GM18861 (cell line): ENCODE measurements around the gene DPP10.
"Not testable (repeated sequence)": the region's sequence is repeated elsewhere in the genome, so short reads cannot be mapped to it uniquely, and the experiment has no call there.

ENCODE experiments used
- ATAC-seq: cut with Tn5 transposase; IDR thresholded peaks from one replicate; pipeline ENCODE4 v1.9.1; 2021; ENCODE audit not compliant: unreplicated experiment

DPP10 gene

DNA sequence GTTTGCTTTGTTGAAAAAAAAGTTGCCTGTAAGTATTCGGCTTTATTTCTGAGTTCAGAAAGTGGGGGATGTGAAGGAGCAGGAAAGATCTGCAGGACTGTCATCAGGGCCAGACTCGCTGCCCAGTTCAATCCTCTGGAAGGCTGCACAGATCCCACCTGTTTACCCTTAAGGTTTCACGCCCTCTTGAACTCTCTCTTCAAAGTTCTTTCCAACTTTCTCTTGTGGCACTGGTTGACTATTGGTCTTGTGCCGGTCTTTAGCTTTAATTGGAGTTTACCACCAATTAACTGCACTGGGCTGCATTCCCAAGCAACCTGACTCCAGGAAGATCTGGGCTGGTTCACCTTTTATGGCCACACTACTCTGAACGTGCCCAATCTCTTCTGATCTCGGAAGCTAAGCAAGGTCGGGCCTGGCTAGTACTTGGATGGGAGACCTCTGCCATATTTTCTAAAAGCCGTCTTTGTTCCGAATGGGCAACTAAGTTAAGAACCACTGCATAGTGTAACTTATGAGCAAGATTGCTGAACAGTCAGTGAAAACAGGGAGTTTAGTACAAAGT lies 495.0 kb downstream of the DPP10 start:
- ATAC-seq, result no peak

DNA sequence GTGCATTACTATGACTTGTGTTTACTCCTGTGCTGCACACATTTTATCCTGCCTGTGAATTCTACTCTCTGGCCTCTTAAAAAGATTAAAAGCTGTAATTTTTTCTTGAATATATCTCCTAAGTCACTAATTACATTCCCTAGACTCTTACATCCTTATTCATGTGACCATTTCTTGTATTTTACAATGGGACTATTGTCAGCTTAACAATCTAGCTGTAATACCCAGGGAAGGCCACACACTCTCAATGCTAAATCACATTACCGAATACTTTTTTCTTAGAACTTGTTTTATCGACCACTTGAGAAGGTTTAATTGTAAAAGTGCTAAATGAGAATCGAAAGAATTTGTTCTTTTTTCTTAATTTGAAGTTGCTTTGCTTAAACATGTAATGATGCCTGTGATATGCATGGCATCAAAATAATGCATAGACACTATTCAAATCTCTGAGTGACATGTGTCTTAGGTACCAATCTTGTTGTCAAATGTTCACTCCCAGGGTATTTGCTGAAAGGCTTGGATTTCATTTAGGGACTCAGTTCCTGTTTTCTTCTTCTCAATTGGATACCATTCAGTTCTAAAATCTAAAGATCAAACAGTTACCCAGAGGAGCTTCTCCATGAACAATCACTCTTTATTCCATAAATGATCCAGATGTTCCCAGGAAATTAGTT lies 498.5 kb downstream of the DPP10 start:
- ATAC-seq, result no peak

DNA sequence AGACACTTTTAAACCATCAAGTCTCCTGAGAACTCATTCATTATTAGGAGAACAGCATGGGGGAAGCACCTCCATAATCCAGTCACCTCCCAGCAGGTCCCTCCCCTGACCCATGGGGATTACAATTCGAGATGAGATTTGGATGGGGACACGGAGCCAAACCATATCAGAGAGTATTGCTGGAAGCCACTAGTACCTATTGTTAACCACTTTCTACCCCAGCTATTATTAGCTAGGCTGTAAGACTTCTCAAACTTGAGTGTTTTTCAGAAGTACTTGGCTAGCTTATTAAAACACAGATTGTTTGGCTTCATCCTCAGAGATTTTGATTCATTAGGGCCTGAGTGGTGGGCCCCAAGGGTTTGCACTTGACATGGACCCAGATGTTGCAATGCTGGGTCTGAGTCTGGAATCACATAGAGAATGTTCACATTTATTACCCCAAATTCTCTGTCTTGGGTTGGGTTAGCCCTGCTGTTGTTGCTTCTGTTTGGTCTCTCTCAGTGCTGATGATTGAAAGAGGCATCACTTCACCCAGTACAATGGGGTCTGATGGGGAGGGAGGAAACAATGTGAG lies 506.9 kb downstream of the DPP10 start:
- no peak for ATAC-seq

DNA sequence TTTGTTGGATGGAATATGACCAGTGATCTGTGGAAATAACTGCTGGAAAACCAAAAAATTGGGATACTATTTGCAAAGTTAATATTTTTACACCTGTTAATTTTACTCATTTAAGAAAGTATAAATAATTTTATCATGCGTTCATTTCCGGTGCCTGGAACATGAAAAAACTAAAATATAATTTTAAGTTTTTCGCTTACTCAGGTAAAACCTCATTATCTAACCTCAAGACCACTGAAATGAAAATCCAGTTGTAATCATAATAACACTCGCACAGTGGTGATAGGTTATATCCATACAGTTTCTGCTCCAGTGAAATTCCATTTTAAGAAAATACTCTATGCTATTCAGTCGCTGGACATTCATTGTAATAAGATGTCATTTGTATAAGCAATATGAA lies 517.9 kb downstream of the DPP10 start:
- no peak for ATAC-seq

DNA sequence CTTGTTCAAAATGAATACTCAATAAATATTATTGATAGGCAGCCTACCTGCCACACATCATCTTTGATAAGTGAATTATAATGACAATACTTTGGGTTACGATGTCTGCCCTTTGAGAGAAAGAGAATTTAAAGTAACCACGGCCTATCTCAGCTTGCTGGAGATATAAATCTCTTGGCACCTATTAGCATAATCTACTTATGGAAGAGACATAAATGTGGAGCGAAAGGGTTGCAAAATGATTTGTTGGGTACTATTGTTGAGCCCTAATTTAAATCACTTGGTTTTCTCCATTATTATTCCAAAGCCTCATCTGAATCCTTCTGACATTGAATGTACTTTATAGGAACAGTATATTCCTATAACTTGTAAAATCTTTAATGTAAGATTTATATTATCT lies 520.1 kb downstream of the DPP10 start:
- no peak for ATAC-seq

DNA sequence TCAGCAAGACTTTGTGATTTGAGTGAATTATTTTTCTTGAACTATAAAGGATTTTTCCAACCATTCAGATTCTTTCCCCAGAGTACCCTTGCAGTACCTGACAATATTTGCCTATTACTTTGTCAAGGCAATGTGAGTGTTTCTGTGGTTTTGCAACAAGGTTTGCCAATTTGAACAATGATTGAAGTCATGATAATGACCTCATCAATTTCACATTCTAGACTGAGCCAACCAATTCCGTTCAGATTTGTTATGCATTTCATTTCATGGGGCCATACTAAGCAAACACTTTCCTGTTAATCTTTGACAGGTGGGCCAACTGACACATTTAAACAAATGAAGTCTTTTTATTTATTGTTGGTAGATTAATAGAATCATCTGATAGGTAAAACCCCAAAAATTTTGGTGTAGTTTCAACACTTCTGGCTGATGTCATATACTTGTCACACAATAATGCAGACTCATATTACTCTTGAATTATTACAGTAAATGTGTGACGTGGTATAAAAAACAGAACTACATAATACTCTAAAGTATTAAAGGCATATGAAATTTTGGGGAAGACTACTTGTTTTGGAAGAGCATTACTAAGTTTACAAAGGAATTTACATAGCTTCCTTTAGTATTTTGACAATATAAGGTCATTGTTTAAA lies 526.4 kb downstream of the DPP10 start:
- no peak for ATAC-seq

DNA sequence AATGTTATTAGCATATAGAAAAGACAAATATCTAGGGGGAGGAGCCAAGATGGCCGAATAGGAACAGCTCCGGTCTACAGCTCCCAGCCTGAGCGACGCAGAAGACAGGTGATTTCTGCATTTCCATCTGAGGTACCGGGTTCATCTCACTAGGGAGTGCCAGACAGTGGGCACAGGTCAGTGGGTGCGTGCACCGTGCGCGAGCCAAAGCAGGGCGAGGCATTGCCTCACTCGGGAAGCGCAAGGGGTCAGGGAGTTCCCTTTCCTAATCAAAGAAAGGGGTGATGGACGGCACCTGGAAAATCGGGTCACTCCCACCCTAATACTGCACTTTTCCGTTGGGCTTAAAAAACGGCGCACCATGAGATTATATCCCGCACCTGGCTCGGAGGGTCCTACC lies 561.9 kb downstream of the DPP10 start:
- ATAC-seq, result not testable (repeated sequence)

DNA sequence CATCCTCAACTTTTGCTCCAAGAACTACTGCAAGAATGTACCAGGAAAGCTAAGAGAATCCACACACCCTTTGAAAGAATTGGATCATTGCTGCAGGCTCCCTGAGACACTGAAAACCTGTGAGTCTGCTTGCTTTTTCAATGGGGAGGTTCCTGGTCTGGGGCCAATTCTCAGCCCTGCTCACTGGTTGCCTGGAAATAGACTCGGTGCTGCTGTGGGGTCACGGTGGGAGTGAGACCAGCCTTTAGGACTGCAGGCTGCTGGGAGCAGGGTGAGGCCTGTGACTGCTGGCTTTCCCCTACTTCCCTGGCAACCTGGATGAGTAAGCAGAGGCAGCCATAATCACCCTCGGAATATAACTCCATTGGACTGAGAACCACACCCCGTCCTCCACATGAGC lies 569.3 kb downstream of the DPP10 start:
- no peak for ATAC-seq

DNA sequence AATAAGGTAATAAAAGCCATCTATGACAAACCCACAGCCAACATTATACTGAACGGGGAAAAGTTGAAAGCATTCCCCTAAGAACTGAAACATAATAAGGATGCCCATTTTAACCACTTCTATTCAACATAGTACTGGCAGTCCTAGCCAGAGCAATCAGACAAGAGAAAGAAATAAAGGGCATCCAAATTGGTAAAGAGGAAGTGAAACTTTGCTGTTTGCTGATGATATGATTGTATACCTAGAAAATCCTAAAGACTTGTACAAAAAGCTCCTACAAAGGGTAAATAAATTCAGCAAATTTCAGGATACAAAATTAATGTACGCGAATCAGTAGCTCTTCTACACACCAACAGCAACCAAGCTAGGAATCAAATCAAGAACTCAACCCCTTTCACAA lies 579.6 kb downstream of the DPP10 start:
- not testable (repeated sequence) for ATAC-seq

DNA sequence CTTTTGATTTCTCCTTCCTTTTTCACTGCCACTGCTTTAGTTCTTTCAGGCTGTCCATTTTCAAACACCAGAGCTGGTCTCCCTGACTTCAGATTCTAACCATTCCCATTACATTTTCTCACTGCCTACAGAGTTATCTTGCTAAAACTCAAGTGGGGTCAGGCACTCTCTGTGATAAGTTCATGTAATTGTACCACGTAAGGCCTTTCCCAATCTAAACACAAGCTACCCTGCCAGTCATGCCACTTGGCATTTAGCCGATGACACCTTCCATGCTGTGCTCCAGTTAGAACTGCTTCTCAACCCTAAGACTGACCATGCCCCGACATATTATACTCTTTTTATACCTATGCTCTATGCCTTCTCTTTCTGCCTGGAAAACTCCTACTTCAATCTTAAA lies 592.4 kb downstream of the DPP10 start:
- ATAC-seq, result no peak

DNA sequence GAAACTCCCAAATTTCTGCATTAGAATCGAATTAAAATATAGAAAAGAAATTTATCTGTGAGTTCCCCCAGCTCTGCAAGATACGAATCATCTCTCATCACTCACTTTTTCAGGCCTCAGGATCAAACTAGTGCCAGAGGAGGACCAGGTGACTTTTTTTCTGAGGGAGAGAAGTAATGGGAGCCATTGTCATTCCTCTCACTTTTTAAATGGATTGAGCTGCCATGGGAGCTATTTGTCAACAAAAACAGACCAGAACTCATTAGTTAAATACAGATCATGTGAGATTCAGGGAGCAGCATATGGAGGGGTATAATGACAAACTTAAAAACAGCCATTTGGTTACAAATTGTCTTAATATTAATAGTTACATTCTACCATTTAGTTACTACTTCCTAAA lies 594.4 kb downstream of the DPP10 start:
- ATAC-seq, result no peak

DNA sequence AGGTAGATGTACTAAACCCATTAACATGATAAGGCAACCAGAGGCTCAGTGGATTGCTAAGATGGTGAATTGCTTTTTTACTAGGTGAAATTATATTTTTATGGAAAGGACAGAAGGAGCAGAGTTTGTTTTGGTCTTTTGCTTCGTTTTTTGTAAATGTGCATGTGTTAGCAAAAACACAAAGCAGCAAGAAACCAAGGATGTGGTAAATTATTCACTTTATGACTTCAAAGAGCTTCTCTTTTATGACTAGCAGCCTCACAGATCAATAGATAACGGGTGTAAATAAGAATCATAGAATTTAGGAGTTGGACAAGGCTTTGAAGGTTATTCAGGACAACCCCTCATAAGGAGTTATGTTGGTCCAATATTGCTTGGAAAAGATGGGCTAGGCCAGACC lies 615.0 kb downstream of the DPP10 start:
- no peak for ATAC-seq

DNA sequence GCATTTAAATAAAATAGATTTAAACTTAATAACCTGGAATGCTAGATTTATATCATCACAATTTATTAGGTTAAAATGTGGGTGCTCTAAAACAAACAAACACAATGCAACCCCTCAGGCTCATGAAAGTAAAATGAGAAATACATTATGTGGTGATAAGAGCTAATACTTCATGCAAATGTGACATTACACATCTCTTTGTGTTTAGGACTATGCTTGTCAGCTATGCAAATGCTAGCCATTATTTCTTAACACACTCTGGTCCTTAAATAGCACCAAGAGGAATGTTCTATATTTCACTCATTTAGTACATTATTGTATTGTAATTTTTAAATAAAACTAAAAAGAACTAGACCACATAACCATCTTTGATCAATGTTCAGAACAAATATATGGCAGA lies 627.6 kb downstream of the DPP10 start:
- ATAC-seq, result no peak

DNA sequence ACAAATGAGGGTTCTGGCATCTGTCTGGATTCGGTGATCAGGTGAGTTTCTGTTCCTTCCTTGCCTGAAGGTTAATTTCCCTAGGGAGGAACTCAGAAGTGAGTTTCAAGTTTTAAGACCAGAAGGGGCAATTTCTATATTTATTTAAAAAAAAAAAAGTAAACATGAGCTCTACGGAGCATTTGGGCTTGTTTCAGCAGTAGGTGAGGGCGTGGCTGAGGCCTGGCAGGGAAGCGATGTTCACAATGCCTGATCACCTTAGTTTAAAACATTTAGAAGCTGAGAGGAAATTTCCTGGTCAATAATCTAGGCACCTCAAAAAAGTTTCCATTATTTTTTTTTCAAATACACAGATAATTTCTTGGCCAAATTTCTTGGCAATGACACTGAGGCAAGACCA lies 629.1 kb downstream of the DPP10 start:
- no peak for ATAC-seq

DNA sequence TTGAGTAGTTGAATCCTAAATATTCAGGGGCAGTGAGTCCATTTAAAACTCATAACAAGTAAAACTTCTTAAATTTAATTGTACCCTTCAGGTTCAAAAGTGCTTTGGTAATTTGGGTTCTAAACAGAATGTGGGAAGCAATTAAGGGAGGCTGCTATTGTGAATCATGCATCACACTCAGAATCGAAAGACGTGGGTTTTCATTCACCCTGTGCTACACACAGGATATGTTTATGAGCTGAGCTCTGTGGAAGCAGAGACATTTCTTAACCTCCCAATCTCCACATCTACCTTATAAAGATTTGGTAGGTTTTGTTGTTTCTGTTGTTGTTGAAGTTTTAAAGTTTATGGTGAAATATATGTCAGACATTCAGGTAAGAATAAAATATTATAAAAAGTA lies 633.4 kb downstream of the DPP10 start:
- ATAC-seq, result no peak

DNA sequence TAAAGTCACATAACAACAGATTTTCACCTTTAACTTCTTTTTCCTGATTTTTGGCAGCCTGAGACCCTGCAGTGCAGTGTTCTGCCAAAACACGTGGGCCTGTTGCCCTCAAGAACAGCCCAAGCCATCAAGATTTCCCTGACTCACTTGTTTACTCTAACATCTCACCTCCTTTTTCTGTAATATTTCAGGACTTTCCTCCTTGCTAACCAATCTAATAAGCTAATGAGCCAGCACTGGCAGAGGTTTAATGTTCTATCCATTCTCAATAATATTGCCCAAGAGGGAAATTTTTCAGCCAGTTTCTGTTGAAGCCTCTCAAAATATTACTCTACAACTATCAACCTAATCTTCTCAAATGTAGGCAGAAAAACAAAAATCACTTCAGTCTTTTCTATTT lies 635.2 kb downstream of the DPP10 start:
- no peak for ATAC-seq

DNA sequence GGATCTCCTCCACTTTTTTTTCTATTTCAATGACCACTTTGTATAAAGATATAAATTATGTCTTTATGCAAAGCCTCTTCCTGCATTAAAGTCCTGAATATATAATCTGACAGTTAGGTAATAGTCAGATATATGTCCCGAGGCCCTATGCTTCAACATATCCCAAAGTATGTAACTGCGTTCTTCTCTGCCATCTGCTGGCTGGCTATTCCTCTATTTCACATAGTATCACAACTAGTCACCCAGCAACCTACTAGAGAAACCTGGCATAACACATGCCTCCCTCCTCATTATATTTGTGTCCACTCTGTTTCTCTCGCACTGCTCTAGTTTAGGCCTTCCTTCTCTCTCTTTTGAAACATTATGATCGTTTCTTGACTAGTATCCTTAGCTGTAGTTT lies 640.8 kb downstream of the DPP10 start:
- no peak for ATAC-seq

DNA sequence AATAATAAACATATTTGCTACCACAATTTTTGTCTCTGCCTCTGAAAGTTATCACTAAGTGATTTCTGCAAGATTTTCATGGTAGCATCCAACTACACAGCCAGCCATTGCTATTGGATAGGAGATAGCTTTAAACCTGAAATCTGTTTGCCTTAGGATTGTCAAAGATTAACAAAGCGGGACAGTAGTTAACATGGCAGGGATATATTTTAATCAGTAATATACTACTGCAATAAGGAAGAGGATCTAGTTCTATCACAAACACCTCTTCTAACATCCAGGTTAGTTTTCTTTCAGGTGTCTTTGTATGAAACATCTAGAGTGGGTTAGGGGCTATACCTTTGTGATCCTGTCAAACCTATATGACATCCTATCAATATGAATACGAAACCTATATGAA lies 641.3 kb downstream of the DPP10 start:
- no peak for ATAC-seq

DNA sequence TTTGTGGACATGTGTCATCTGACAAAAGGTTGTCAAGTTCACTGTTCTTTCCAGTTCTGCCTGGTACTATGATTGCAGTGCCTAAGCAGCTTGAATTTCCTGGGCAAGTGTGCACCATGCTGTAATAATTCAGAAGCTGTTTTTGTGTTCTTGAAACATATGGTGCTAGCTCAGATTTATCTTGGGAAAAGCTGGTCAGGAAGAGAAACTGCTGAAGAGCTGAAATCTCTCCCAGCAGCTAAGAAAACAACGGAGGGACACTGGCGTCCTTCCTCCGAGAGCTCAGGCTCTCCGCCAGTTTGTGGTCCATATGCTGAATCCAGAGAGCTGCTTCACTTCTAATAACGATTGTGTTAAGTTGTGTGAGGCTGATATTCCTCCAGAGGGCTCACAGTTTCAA lies 642.0 kb downstream of the DPP10 start:
- ATAC-seq, result no peak

DNA sequence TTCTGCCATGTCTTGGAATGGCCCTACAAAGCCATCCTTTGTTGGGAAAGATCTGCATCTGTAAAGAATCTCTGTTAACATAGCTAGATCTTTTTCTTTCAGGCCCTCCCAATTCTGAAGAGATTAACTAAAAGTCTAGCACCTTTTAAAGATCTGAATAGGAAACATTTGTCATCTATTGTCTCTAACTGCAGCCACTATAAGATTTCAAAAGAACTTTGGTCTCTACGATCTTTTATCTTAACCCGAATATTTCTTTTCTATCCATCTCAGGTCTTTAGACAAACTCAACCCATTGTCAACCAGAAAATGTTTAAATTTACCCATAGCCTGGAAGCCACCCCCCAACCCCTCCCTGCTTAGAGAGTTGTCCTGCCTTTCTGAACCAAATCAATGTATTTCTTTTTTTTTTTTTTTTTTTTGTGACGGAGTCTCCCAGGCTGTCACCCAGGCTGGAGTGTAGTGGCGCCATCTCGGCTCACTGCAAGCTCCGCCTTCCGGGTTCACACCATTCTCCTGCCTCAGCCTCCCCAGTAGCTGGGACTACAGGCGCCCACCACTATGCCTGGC lies 643.7 kb downstream of the DPP10 start:
- not testable (repeated sequence) for ATAC-seq

DNA sequence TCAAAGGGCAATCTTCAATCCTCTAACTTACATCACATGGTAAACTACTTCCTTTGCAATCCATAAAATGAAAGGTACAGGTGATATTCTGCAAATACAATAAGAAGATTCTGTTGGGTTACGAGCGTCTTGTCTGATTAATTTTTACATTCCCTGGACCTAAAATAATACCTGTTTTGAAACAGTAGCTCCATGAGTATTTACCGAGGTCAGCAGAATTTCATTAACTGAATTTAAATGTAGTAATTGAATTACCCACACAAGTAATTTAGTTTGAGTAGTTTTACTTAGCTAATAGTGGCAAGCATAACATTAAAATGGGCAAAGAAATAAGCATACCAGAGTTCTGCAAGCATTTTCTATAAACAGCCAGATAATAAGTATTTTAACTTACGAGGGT lies 652.0 kb downstream of the DPP10 start:
- no peak for ATAC-seq

DNA sequence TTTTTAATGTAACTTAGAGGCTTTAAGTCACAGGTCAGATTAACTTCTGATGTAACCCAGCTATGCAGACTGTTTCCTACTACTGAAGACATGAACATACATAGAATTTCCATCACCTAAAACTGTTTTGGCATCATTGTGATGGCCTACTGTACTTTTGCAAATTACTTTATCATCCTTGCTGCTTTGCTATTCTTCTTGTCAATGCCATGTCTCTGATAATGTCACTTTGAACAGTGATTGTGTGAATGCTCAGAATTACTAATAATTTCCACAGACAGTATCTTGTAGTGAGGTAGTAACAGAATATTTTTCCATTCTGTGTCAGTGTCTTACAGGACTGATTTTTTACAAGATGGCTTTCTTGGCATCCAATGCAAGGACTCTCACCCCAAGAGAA lies 663.5 kb downstream of the DPP10 start:
- ATAC-seq, result no peak
